Measurements from ENCODE around the gene PCDH19. TPM values are rescaled to one million over a fixed set of nuclear protein-coding genes. Genes with fewer than 3 reads are reported as not detected.

PCDH19 gene
- polyA plus RNA-seq, 1 donor from 2014 or later = 8.2 TPM

DNA sequence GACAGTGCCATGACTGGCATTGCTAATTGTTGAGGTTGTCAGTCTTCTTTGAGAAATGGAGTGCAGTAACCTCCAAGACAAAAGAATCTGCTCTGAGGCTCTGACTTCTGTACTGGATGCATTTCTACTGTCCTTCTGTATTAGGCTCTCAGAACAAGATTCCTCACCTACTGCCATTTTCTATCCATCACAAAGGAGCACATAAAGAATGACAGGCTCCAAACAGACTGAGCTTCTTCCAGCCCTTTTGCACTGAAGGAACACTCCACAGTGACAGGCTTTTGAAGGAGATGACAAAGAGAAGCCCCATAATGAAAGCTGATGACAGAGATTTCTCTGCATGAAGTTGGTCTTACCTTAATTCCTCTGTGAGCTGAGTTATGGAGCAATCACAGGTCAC is 162.2 kb downstream of the PCDH19 start:
- H3K27ac ChIP-seq (ENCODE audit: low read length) = peak overlapping the region; percentile 37
- no peaks in the 10 kb centered on the region for H3K36me3 ChIP-seq (ENCODE audit: insufficient read depth, low read length)
- H3K4me2 ChIP-seq (ENCODE audit: low read length) = no peak overlapping the region
- no peaks in the 10 kb centered on the region for H3K9me3 ChIP-seq (ENCODE audit: low read length)
- no peak overlapping the region for H3K9ac ChIP-seq (ENCODE audit: low read length)
- H3K27me3 ChIP-seq (ENCODE audit: insufficient read depth, low read depth, low read length) = no peaks in the 10 kb centered on the region
- H3K9me2 ChIP-seq (ENCODE audit: insufficient read depth, low read length) = no peaks in the 10 kb centered on the region
- TF ChIP-seq RAD21 (conservative IDR thresholded peaks at IDR 0.05) = no peak
- no peak for TF ChIP-seq POLR2AphosphoS5 (IDR thresholded peaks at IDR 0.05)
- peak; percentile 67 for TF ChIP-seq EP300 (conservative IDR thresholded peaks at IDR 0.05; ENCODE audit: poor library complexity, severe bottlenecking)
- H3K4me3 ChIP-seq (ENCODE audit: low read length) = no peak overlapping the region
- no peaks in the 10 kb centered on the region for H3F3A ChIP-seq (ENCODE audit: insufficient read depth, low read length, poor library complexity, severe bottlenecking)
- H4K20me1 ChIP-seq (ENCODE audit: insufficient read depth) = no peaks in the 10 kb centered on the region
- no peak overlapping the region for H2AFZ ChIP-seq (ENCODE audit: low read depth, low read length)
- no peaks in the 10 kb centered on the region for H3K79me2 ChIP-seq (replicated peaks; ENCODE audit: insufficient read depth, low read length)

- H3K9me3 ChIP-seq (ENCODE audit: low read length) = no peaks in the 10 kb centered on the region
- H3K9me2 ChIP-seq (ENCODE audit: insufficient read depth, low read length) = no peaks in the 10 kb centered on the region
- H3K4me3 ChIP-seq (ENCODE audit: low read length) = no peak overlapping the region
- no peaks in the 10 kb centered on the region for H3K79me2 ChIP-seq (replicated peaks; ENCODE audit: insufficient read depth, low read length)
- H3F3A ChIP-seq (ENCODE audit: insufficient read depth, low read length, poor library complexity, severe bottlenecking) = no peaks in the 10 kb centered on the region
- H3K9ac ChIP-seq (ENCODE audit: low read length) = no peak overlapping the region
- no peaks in the 10 kb centered on the region for H3K27me3 ChIP-seq (ENCODE audit: insufficient read depth, low read depth, low read length)
- no peaks in the 10 kb centered on the region for H3K36me3 ChIP-seq (ENCODE audit: insufficient read depth, low read length)
- no peak overlapping the region for H3K27ac ChIP-seq (ENCODE audit: low read length)
- H4K20me1 ChIP-seq (ENCODE audit: insufficient read depth) = no peaks in the 10 kb centered on the region
- H3K4me2 ChIP-seq (ENCODE audit: low read length) = no peak overlapping the region
- TF ChIP-seq EZH2 (IDR thresholded peaks at IDR 0.05; ENCODE audit: borderline replicate concordance, insufficient read depth, low read length, poor library complexity, severe bottlenecking) = no peak
- TF ChIP-seq POLR2AphosphoS5 (IDR thresholded peaks at IDR 0.05) = no peak
- TF ChIP-seq TAF1 (IDR thresholded peaks at IDR 0.05; ENCODE audit: low read depth) = no peak
- TF ChIP-seq EP300 (conservative IDR thresholded peaks at IDR 0.05; ENCODE audit: poor library complexity, severe bottlenecking) = no peak
- H2AFZ ChIP-seq (ENCODE audit: low read depth, low read length) = no peak overlapping the region
These were observed 165.4 kb downstream of the PCDH19 start for GRCh38 chrX:100244681-100245080.

Other genes with a start within 250 kb of the PCDH19 start
- 0.24 TPM in 1 of 2 replicates, not detected in the other for gene TNMD, start 174.7 kb upstream of the PCDH19 start, polyA plus RNA-seq
- 45.8 and 63.3 TPM in 2 replicates for gene TSPAN6, start 226.5 kb upstream of the PCDH19 start, polyA plus RNA-seq
- gene SRPX2, start 233.9 kb upstream of the PCDH19 start, polyA plus RNA-seq = 0.59 TPM in 1 of 2 replicates, not detected in the other

All from neural cell (in vitro differentiated cells).